ENCODE measurements around the gene TRAK2. TPM values are rescaled to one million over a fixed set of nuclear protein-coding genes. Genes with fewer than 3 reads are reported as not detected.

TRAK2 gene
- total RNA-seq, 2 experiments from 2014 or later = 7.1 to 11.9 TPM

DNA sequence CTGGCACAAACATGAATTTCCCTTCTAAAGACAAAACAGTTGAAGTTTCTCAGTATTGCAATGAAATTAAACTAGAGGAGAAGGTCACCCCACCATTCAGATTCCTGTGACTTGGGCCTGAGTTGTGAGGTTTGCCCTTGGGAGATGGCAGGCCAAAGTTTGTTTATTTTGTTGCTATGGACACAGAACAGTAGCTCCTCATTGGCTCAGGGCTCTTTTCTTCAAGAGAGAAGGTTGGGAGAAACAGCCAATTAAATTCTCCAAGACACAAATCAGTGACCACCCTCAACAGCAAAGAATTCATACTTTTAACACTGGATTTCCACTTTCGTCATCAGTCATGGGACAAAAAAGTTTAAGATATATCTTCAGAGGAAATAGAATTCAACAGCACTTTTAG lies 94.0 kb downstream of the TRAK2 start, which contains the start of gene FLACC1:
FLACC1 (minus strand) TSS at position 125 of the 400 bp plus-strand sequence. CDS start 5,941 bp downstream, outside the sequence.
- no TSS peak for BruUV-seq (replicated peaks)
- no peaks in the 10 kb centered on the region for H3K79me2 ChIP-seq (ENCODE audit: insufficient read depth, low read depth, low read length)
- POLR2A ChIA-PET = interaction anchor here (0.9 kb wide), 1 partner anchor 102 kb away, joined by 3 read pairs; no protein-coding TSS in a partner anchor
- H3K4me2 ChIP-seq (ENCODE audit: low read length) = no peak within 1 kb of the TSS
- H2AFZ ChIP-seq (ENCODE audit: low read length) = no peak within 1 kb of the TSS
- H3K36me3 ChIP-seq (ENCODE audit: insufficient read depth, low read length) = no peaks in the 10 kb centered on the region; the same call in 1 of the 2 replicates
- TF ChIP-seq, protein P1, sequence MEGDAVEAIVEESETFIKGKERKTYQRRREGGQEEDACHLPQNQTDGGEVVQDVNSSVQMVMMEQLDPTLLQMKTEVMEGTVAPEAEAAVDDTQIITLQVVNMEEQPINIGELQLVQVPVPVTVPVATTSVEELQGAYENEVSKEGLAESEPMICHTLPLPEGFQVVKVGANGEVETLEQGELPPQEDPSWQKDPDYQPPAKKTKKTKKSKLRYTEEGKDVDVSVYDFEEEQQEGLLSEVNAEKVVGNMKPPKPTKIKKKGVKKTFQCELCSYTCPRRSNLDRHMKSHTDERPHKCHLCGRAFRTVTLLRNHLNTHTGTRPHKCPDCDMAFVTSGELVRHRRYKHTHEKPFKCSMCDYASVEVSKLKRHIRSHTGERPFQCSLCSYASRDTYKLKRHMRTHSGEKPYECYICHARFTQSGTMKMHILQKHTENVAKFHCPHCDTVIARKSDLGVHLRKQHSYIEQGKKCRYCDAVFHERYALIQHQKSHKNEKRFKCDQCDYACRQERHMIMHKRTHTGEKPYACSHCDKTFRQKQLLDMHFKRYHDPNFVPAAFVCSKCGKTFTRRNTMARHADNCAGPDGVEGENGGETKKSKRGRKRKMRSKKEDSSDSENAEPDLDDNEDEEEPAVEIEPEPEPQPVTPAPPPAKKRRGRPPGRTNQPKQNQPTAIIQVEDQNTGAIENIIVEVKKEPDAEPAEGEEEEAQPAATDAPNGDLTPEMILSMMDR (conservative IDR thresholded peaks at IDR 0.05; ENCODE audit: low read length) = no peak
- TF ChIP-seq EZH2phosphoT487 (IDR thresholded peaks at IDR 0.05; ENCODE audit: borderline replicate concordance, low read depth, low read length) = no peak
- no peaks in the 10 kb centered on the region for H3K4me1 ChIP-seq (ENCODE audit: insufficient read depth, low read length, poor library complexity, severe bottlenecking)
- intact Hi-C loops (cut with micrococcal nuclease; ENCODE audit: unreplicated experiment) = no loop called here
- CTCF ChIA-PET (ENCODE audit: unreplicated experiment) = no interaction called here
- H3K4me3 ChIP-seq (ENCODE audit: low read depth, low read length, poor library complexity, severe bottlenecking) = no peak within 1 kb of the TSS
- H3K27ac ChIP-seq (ENCODE audit: low read depth, low read length, poor library complexity, severe bottlenecking) = no peak within 1 kb of the TSS
- H4K20me1 ChIP-seq (ENCODE audit: insufficient read depth, low read length) = no peaks in the 10 kb centered on the region
- no peaks in the 10 kb centered on the region for H3K9me3 ChIP-seq (ENCODE audit: low read length)
- no peaks in the 10 kb centered on the region for H3K9me2 ChIP-seq (ENCODE audit: insufficient read depth, low read length)
- DNase-seq (ENCODE audit: low spot score) = peak; percentile 9

DNA sequence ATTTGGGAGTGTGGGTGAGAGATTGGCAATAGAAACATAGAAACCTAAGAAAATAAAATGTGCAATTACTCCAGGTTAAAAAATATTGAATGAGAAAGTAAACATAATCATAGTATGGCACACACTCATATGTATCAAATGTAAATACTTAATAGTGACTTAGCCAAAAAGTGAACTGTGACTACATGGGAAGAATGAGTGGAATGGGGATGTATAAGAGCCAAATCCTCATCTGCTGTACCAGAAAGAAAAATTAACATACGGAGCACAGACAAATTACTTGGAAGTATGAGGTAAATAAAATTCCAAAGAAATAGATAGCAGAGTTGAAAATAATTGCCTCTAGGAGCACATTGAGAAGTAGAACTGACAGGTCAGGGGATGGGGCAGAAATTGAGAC lies 98.1 kb downstream of the TRAK2 start:
- H4K20me1 ChIP-seq (ENCODE audit: insufficient read depth, low read length) = no peaks in the 10 kb centered on the region
- intact Hi-C loops (cut with micrococcal nuclease; ENCODE audit: unreplicated experiment) = no loop called here
- no peaks in the 10 kb centered on the region for H3K36me3 ChIP-seq (ENCODE audit: insufficient read depth, low read length)
- TF ChIP-seq, protein P1 (conservative IDR thresholded peaks at IDR 0.05; ENCODE audit: low read length) = no peak
- TF ChIP-seq EZH2phosphoT487 (IDR thresholded peaks at IDR 0.05; ENCODE audit: borderline replicate concordance, low read depth, low read length) = no peak
- H3K9me2 ChIP-seq (ENCODE audit: insufficient read depth, low read length) = no peaks in the 10 kb centered on the region
- H3K4me1 ChIP-seq (ENCODE audit: insufficient read depth, low read length, poor library complexity, severe bottlenecking) = no peaks in the 10 kb centered on the region
- ChIA-PET CTCF (ENCODE audit: unreplicated experiment) (interaction anchor here (1.6 kb wide), 1 partner anchor 10 kb away, joined by 4 read pairs; no protein-coding TSS in a partner anchor), POLR2A (interaction anchor here (1.6 kb wide), 1 partner anchor 9 kb away, joined by 8 read pairs; no protein-coding TSS in a partner anchor)
- no TSS peak for BruUV-seq (replicated peaks)
- H3K27ac ChIP-seq (ENCODE audit: low read depth, low read length, poor library complexity, severe bottlenecking) = no peak overlapping the region
- H3K4me3 ChIP-seq (ENCODE audit: low read depth, low read length, poor library complexity, severe bottlenecking) = no peak overlapping the region
- no peak overlapping the region for H3K4me2 ChIP-seq (ENCODE audit: low read length)
- H2AFZ ChIP-seq (ENCODE audit: low read length) = no peak overlapping the region
- no peaks in the 10 kb centered on the region for H3K9me3 ChIP-seq (ENCODE audit: low read length)
- no peaks in the 10 kb centered on the region for H3K79me2 ChIP-seq (ENCODE audit: insufficient read depth, low read depth, low read length)
- no peak for DNase-seq (ENCODE audit: low spot score)

DNA sequence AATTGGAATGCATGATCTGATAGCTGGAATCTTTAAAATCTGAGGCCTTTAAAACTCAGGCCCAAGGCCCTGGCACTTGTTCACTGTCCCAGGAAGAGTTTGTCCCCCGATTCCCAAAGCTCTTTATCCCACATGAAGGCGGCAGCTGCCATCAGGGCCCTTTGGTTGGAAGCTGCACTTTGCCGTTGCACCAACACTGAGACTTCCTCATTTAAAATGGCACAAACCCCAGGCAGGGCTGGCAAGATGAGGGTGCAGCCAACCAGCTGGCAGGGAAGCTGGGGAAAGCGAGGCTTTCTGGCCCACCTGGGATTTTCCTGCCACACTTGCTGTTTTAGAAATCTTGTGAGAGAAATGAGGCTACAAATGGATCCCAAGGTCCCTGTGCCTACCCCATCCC lies 100.4 kb downstream of the TRAK2 start:
- DNase-seq (ENCODE audit: low spot score) = no peak

More for the DNA sequence above, 100.4 kb downstream of the TRAK2 start:
- intact Hi-C loops (cut with micrococcal nuclease; ENCODE audit: unreplicated experiment) = no loop called here
- Histone ChIP-seq H3K36me3 (ENCODE audit: insufficient read depth, low read length) (no peaks in the 10 kb centered on the region), H3K27ac (ENCODE audit: low read depth, low read length, poor library complexity, severe bottlenecking) (no peak overlapping the region), H3K79me2 (ENCODE audit: insufficient read depth, low read depth, low read length) (no peaks in the 10 kb centered on the region), H3K9me3 (ENCODE audit: low read length) (no peaks in the 10 kb centered on the region), H3K4me3 (ENCODE audit: low read depth, low read length, poor library complexity, severe bottlenecking) (no peak overlapping the region), H3K9me2 (ENCODE audit: insufficient read depth, low read length) (no peaks in the 10 kb centered on the region), H3K4me1 (ENCODE audit: insufficient read depth, low read length, poor library complexity, severe bottlenecking) (no peaks in the 10 kb centered on the region), H4K20me1 (ENCODE audit: insufficient read depth, low read length) (no peaks in the 10 kb centered on the region), H2AFZ (ENCODE audit: low read length) (no peak overlapping the region), H3K4me2 (ENCODE audit: low read length) (no peak overlapping the region)
- ChIA-PET POLR2A (interaction anchor here (1.1 kb wide), 1 partner anchor 26 kb away, joined by 3 read pairs; no protein-coding TSS in a partner anchor), CTCF (ENCODE audit: unreplicated experiment) (no interaction called here)
- TF ChIP-seq EZH2phosphoT487 (IDR thresholded peaks at IDR 0.05; ENCODE audit: borderline replicate concordance, low read depth, low read length) = no peak
- BruUV-seq (replicated peaks) = no TSS peak

Measured in OCI-LY7 (cell line).